K562 (cell line): ENCODE data around the gene B4GALNT4. TPM values are rescaled to one million over a fixed set of nuclear protein-coding genes. Genes with fewer than 3 reads are reported as not detected.

Experiments
- CBFB ChIP-seq: sonication (generic); formaldehyde crosslinking; IDR thresholded peaks from 2 replicates; pipeline ENCODE4 v1.4.0; 2020; ENCODE audit warnings: mild to moderate bottlenecking, missing genetic modification reagents
- CHD1 ChIP-seq: fragments of 200-600 bp; sonication (generic); IDR thresholded peaks from one replicate; pipeline ENCODE4 v1.6.1; 2012; ENCODE audit warnings: mild to moderate bottlenecking, moderate library complexity, low read length, inconsistent platforms
- CREBBP ChIP-seq: IDR thresholded peaks from one replicate; pipeline ENCODE4 v1.6.1; 2012; ENCODE audit warnings: low read depth, mild to moderate bottlenecking, control low read depth, inconsistent platforms, low read length
- EHMT2 ChIP-seq: fragments of 450-650 bp; IDR thresholded peaks from 2 replicates; pipeline ENCODE4 v1.6.1; 2018; ENCODE audit warnings: antibody characterized with exemption
- GTF2F1 ChIP-seq: IDR thresholded peaks from 2 replicates; pipeline ENCODE4 v1.6.1; 2011; ENCODE audit warnings: low read depth, low read length, improper control_type of control experiment
- ILK ChIP-seq: fragments of 450-650 bp; IDR thresholded peaks from 2 replicates; pipeline ENCODE4 v1.6.1; 2016; ENCODE audit warnings: missing genetic modification characterization, low read depth, mild to moderate bottlenecking, missing compliant biosample characterization, moderate library complexity, borderline replicate concordance
- NCOA4 ChIP-seq: fragments of 450-650 bp; IDR thresholded peaks from 2 replicates; pipeline ENCODE4 v1.6.1; 2018; ENCODE audit warnings: mild to moderate bottlenecking; ENCODE audit not compliant: partially characterized antibody
- POLR2H ChIP-seq: IDR thresholded peaks from 2 replicates; pipeline ENCODE4 v1.6.1; 2016; ENCODE audit warnings: missing genetic modification characterization, low read depth, mild to moderate bottlenecking, control low read depth, missing compliant biosample characterization, moderate library complexity
- PTTG1 ChIP-seq: fragments of 450-650 bp; IDR thresholded peaks from 2 replicates; pipeline ENCODE4 v1.6.1; 2016; ENCODE audit warnings: low read depth, mild to moderate bottlenecking, missing genetic modification characterization, missing compliant biosample characterization
- RBM25 ChIP-seq: fragments of 200-400 bp; formaldehyde crosslinking; IDR thresholded peaks from 2 replicates; pipeline ENCODE4 v1.6.1; 2018; ENCODE audit warnings: low read length, low read depth, moderate library complexity; ENCODE audit not compliant: severe bottlenecking
- SREBF2 ChIP-seq: sonication (generic); formaldehyde crosslinking; IDR thresholded peaks from 2 replicates; pipeline ENCODE4 v1.4.0; 2020; ENCODE audit warnings: mild to moderate bottlenecking, missing genetic modification reagents
- STAG1 ChIP-seq: sonication (generic); formaldehyde crosslinking; IDR thresholded peaks from 2 replicates; pipeline ENCODE4 v1.5.0; 2020; ENCODE audit warnings: missing genetic modification reagents, borderline replicate concordance
- U2AF1 ChIP-seq: fragments of 200-400 bp; formaldehyde crosslinking; optimal IDR thresholded peaks from 2 replicates; pipeline ENCODE3; 2017; ENCODE audit warnings: mild to moderate bottlenecking, low read depth, low read length, moderate library complexity
- ZBTB17 ChIP-seq: fragments of 450-650 bp; formaldehyde crosslinking; IDR thresholded peaks from 2 replicates; pipeline ENCODE4 v1.4.0; 2020; ENCODE audit warnings: mild to moderate bottlenecking
- ZFP1 ChIP-seq: fragments of 450-650 bp; formaldehyde crosslinking; IDR thresholded peaks from 2 replicates; pipeline ENCODE4 v1.4.0; 2020; ENCODE audit warnings: mild to moderate bottlenecking, mixed read lengths
- ZNF384 ChIP-seq: IDR thresholded peaks from 2 replicates; pipeline ENCODE4 v1.6.1; 2012; ENCODE audit warnings: low read depth, low read length, improper control_type of control experiment
- ZNF445 ChIP-seq: fragments of 250-450 bp; sonication (Bioruptor Pico); IDR thresholded peaks from 2 replicates; pipeline ENCODE4 v1.4.0; 2020; ENCODE audit warnings: low read depth, mild to moderate bottlenecking, moderate library complexity
- ZNF76 ChIP-seq: fragments of 250-450 bp; sonication (Bioruptor Pico); IDR thresholded peaks from 2 replicates; pipeline ENCODE4 v1.4.0; 2020; ENCODE audit warnings: mild to moderate bottlenecking, moderate library complexity, borderline replicate concordance
- polyA plus RNA-seq, 8 experiments: library from polyadenylated mRNA; depleted of rRNA in 4 of 8; stranded (reverse) in 5 of 8; unstranded in 3 of 8; fragments of >200 nt; fragmentation: Nextera tagmentation in 2 of 8; fragmentation: Illumina TruSeq in 1 of 8; extraction: Ambion mirVana in 2 of 8; extraction: Trizol in 1 of 8; gene quantifications; 2 replicates each; pipeline versions ENCODE4 v1.2.1 to v1.2.3, GENCODE V29; 2011 to 2014; ENCODE audit warnings: inconsistent platforms in 1 of 8, missing spikeins in 1 of 8
- total RNA-seq, 7 experiments: library from RNA; depleted of rRNA in 6 of 7; stranded (reverse); fragments of >200 nt in 6 of 7; fragmentation: Illumina TruSeq in 2 of 7; extraction: Trizol in 2 of 7; gene quantifications; 2 replicates each; pipeline versions ENCODE4 v1.2.1 to v1.2.3, GENCODE V29; 2011 to 2021; ENCODE audit warnings: low replicate concordance in 1 of 7
- TF ChIP-seq, protein P1 (sequence below): fragments of 250-450 bp; sonication (Bioruptor Pico); IDR thresholded peaks from 2 replicates; pipeline ENCODE4 v1.5.0; 2021
- TF ChIP-seq, protein P2 (sequence below): fragments of 250-450 bp; sonication (Bioruptor Pico); IDR thresholded peaks from 2 replicates; pipeline ENCODE4 v1.8.0; 2021; ENCODE audit warnings: borderline replicate concordance, mild to moderate bottlenecking, moderate library complexity; ENCODE audit not compliant: poor library complexity, severe bottlenecking
- TF ChIP-seq, protein P3 (sequence below): sonication (generic); formaldehyde crosslinking; IDR thresholded peaks from 2 replicates; pipeline ENCODE4 v1.8.0; 2022; ENCODE audit warnings: mild to moderate bottlenecking, missing genetic modification reagents
- TF ChIP-seq, protein P4 (sequence below): fragments of 450-650 bp; IDR thresholded peaks from 2 replicates; pipeline ENCODE4 v1.6.1; 2016; ENCODE audit warnings: missing biosample characterization, missing genetic modification characterization

Gene B4GALNT4
- total and polyA plus RNA-seq, 9 of the 15 experiments (the other 6 are each of a cell fraction or from before 2014, with no cell fraction given) = 0.20 to 37.1 (median 10.8) TPM; not detected in 1

DNA sequence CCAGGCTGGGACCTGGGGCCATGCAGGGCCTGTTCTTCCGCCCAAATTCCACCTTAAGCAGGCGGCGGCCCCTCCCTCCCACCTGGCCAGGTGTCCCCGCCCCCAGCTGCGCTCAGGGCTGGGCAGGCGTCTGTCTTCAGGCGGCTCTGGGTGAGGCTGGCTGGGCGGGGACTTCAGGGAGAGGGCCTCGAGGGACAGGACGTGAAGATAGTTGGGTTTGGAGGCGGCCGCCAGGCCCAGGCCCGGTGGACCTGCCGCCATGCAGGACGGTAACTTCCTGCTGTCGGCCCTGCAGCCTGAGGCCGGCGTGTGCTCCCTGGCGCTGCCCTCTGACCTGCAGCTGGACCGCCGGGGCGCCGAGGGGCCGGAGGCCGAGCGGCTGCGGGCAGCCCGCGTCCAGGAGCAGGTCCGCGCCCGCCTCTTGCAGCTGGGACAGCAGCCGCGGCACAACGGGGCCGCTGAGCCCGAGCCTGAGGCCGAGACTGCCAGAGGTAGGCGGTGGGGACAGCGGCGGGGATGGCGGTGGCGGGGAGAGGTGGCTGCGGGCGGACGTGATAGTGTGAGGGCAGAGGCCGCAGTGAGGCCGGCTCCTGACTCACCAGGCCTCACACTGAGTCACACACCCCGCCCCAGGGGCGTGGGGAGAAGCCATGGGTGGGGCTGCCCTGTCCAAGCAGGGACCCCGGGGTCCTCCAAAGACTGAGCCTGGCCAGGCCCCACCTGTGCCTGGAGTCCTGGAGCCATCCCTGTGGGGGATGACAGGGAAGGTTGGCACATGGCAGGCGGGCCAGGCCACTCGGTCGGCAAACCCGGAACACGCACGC, 24.9 kb downstream of the B4GALNT4 start, which contains the start of gene PKP3 (continued):
- TF ChIP-seq, protein P1, sequence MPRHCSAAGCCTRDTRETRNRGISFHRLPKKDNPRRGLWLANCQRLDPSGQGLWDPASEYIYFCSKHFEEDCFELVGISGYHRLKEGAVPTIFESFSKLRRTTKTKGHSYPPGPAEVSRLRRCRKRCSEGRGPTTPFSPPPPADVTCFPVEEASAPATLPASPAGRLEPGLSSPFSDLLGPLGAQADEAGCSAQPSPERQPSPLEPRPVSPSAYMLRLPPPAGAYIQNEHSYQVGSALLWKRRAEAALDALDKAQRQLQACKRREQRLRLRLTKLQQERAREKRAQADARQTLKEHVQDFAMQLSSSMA (CRISPR knock-in tag) = no peak
- TF ChIP-seq ZNF384 (no peak), NCOA4 (no peak), PTTG1 (no peak), ZNF445 (no peak), ZFP1 (CRISPR knock-in tag) (no peak), CBFB (CRISPR knock-in tag) (no peak), STAG1 (no peak), POLR2H (tag) (no peak), RBM25 (no peak), SREBF2 (CRISPR knock-in tag) (no peak), ZNF76 (CRISPR knock-in tag) (no peak), ZBTB17 (CRISPR knock-in tag) (0 out of 2 replicates have a peak, but pooled peaks have one; percentile 30), GTF2F1 (no peak), EHMT2 (no peak), CREBBP (no peak), CHD1 (peak; percentile 36), U2AF1 (peak; percentile 88), ILK (tag) (no peak)
- TF ChIP-seq, protein P2, sequence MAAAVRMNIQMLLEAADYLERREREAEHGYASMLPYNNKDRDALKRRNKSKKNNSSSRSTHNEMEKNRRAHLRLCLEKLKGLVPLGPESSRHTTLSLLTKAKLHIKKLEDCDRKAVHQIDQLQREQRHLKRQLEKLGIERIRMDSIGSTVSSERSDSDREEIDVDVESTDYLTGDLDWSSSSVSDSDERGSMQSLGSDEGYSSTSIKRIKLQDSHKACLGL = no peak
- TF ChIP-seq, protein P3, sequence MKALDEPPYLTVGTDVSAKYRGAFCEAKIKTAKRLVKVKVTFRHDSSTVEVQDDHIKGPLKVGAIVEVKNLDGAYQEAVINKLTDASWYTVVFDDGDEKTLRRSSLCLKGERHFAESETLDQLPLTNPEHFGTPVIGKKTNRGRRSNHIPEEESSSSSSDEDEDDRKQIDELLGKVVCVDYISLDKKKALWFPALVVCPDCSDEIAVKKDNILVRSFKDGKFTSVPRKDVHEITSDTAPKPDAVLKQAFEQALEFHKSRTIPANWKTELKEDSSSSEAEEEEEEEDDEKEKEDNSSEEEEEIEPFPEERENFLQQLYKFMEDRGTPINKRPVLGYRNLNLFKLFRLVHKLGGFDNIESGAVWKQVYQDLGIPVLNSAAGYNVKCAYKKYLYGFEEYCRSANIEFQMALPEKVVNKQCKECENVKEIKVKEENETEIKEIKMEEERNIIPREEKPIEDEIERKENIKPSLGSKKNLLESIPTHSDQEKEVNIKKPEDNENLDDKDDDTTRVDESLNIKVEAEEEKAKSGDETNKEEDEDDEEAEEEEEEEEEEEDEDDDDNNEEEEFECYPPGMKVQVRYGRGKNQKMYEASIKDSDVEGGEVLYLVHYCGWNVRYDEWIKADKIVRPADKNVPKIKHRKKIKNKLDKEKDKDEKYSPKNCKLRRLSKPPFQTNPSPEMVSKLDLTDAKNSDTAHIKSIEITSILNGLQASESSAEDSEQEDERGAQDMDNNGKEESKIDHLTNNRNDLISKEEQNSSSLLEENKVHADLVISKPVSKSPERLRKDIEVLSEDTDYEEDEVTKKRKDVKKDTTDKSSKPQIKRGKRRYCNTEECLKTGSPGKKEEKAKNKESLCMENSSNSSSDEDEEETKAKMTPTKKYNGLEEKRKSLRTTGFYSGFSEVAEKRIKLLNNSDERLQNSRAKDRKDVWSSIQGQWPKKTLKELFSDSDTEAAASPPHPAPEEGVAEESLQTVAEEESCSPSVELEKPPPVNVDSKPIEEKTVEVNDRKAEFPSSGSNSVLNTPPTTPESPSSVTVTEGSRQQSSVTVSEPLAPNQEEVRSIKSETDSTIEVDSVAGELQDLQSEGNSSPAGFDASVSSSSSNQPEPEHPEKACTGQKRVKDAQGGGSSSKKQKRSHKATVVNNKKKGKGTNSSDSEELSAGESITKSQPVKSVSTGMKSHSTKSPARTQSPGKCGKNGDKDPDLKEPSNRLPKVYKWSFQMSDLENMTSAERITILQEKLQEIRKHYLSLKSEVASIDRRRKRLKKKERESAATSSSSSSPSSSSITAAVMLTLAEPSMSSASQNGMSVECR (CRISPR knock-in tag) = peak; percentile 70
- TF ChIP-seq, protein P4, sequence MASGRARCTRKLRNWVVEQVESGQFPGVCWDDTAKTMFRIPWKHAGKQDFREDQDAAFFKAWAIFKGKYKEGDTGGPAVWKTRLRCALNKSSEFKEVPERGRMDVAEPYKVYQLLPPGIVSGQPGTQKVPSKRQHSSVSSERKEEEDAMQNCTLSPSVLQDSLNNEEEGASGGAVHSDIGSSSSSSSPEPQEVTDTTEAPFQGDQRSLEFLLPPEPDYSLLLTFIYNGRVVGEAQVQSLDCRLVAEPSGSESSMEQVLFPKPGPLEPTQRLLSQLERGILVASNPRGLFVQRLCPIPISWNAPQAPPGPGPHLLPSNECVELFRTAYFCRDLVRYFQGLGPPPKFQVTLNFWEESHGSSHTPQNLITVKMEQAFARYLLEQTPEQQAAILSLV (tag) = no peak
